Measurements from ENCODE around the gene SLC28A1. TPM values are rescaled to one million over a fixed set of nuclear protein-coding genes. Genes with fewer than 3 reads are reported as not detected.
A peak's percentile ranks its signal among the peaks of the same experiment; 100 is the strongest.

SLC28A1 gene
- total and polyA plus RNA-seq, 2 of the 4 experiments (the other 2 are of a cell fraction): not detected

- no peak overlapping the region for H2BK5ac ChIP-seq (ENCODE audit: low read depth, low read length, poor library complexity, severe bottlenecking)
- peak overlapping the region; percentile 33; the same call in 1 of the 2 replicates for H3K14ac ChIP-seq (replicated peaks; ENCODE audit: low read depth, low read length)
- no peak overlapping the region for H2AK9ac ChIP-seq (replicated peaks; ENCODE audit: low read depth, low read length, poor library complexity)
- H3K79me1 ChIP-seq (ENCODE audit: low read depth in 1 of 2, low read length in 2 of 2): peaks cover 0 to 8% of the 10 kb centered on the region in 2 experiments; a peak in 1 of 4 replicates
- no peaks in the 10 kb centered on the region for H3K27me3 ChIP-seq (ENCODE audit: control insufficient read depth, insufficient read depth, low read length)
- H2BK20ac ChIP-seq (ENCODE audit: low read depth, low read length): peak overlapping the region; percentile 70; the same call in 1 of the 2 replicates
- peak overlapping the region; percentile 62; the same call in 1 of the 2 replicates for H2BK120ac ChIP-seq (ENCODE audit: low read depth, low read length)
- H3K56ac ChIP-seq (ENCODE audit: extremely low read depth, insufficient read depth, low read length): no peak overlapping the region
- in situ Hi-C loops (cut with MboI; ENCODE audit: low sequenced_read_pairs): loop anchor here (25.0 kb wide), 1 partner anchor 334 kb away; no protein-coding TSS in a partner anchor
- ChIA-PET POLR2A (ENCODE audit: unreplicated experiment) (no interaction called here), CTCF (interaction anchor here (1.0 to 1.8 kb wide), 2 partner anchors 75 to 91 kb away, joined by 5 read pairs; no protein-coding TSS in a partner anchor)
- no peak for ATAC-seq (ENCODE audit: low read depth)
- no peak overlapping the region for H3K4me2 ChIP-seq (ENCODE audit: low read depth, low read length)
- intact Hi-C loops (cut with micrococcal nuclease): no loop called here
- H2AK5ac ChIP-seq (ENCODE audit: low read depth, low read length): no peak overlapping the region
- no peak overlapping the region for H2AFZ ChIP-seq (replicated peaks; ENCODE audit: low read length, poor library complexity)
- H3K9ac ChIP-seq (ENCODE audit: low read depth, low read length): no peak overlapping the region
- no peak overlapping the region for H3K4ac ChIP-seq (ENCODE audit: low read depth, low read length)
- H4K91ac ChIP-seq (ENCODE audit: insufficient read depth, low read depth, low read length): no peak overlapping the region
- H3K27ac ChIP-seq (ENCODE audit: insufficient read depth, low read length): no peak overlapping the region
- H2BK15ac ChIP-seq (ENCODE audit: low read depth, low read length): no peak overlapping the region; the same call in 2 of the 3 replicates
- H3K9me3 ChIP-seq (ENCODE audit: control insufficient read depth, insufficient read depth, low read length): no peaks in the 10 kb centered on the region
- no peak overlapping the region for H4K5ac ChIP-seq (ENCODE audit: low read depth, low read length)
- H4K8ac ChIP-seq (ENCODE audit: low read depth in 2 of 2, low read length in 2 of 2): 0 out of 4 replicates have a peak overlapping the region, but pooled peaks of 1 of the 2 experiments have one; percentile 40
- H3K4me1 ChIP-seq (ENCODE audit: control insufficient read depth, insufficient read depth, low read length): peaks cover 10% of the 10 kb centered on the region
- no TSS peak for BruUV-seq (replicated peaks)
- H3K4me3 ChIP-seq (ENCODE audit: insufficient read depth, low read depth, low read length): no peak overlapping the region
- H3K9me1 ChIP-seq (ENCODE audit: insufficient read depth, low read length): peaks cover 7% of the 10 kb centered on the region
- dilution Hi-C loops (cut with HindIII; ENCODE audit: low sequenced_read_pairs, unreplicated experiment): loop anchor here (10.0 kb wide), 1 partner anchor 92 kb away; no protein-coding TSS in a partner anchor
- TF ChIP-seq FOS (IDR thresholded peaks at IDR 0.05; ENCODE audit: low read depth, low read length) (no peak), POLR2A (IDR thresholded peaks at IDR 0.05; ENCODE audit: low read depth, low read length) (no peak), CHD1 (IDR thresholded peaks at IDR 0.05; ENCODE audit: low read depth, low read length) (no peak), BHLHE40 (IDR thresholded peaks at IDR 0.05; ENCODE audit: low read depth, low read length) (no peak), MAFK (IDR thresholded peaks at IDR 0.05; ENCODE audit: low read depth, low read length) (no peak), CTCF (conservative IDR thresholded peaks at IDR 0.05; ENCODE audit: low read depth, low read length) (no peak), MAZ (IDR thresholded peaks at IDR 0.05; ENCODE audit: borderline replicate concordance, low read depth, low read length) (no peak), ELK1 (IDR thresholded peaks at IDR 0.05; ENCODE audit: borderline replicate concordance, low read depth, low read length) (no peak), USF2 (IDR thresholded peaks at IDR 0.05; ENCODE audit: low read depth, low read length) (no peak), RAD21 (IDR thresholded peaks at IDR 0.05; ENCODE audit: low read length) (no peak), NFE2L2 (IDR thresholded peaks at IDR 0.05; ENCODE audit: low read depth, low read length) (no peak), RFX5 (IDR thresholded peaks at IDR 0.05; ENCODE audit: low read depth, low read length) (no peak), RCOR1 (IDR thresholded peaks at IDR 0.05; ENCODE audit: insufficient replicate concordance, low read length) (no peak), MXI1 (IDR thresholded peaks at IDR 0.05; ENCODE audit: borderline replicate concordance, low read depth, low read length) (no peak)
- no peaks in the 10 kb centered on the region for H4K20me1 ChIP-seq (ENCODE audit: insufficient read depth, low read length)
- H3K23ac ChIP-seq (ENCODE audit: low read depth, low read length): no peak overlapping the region
- H3K18ac ChIP-seq (ENCODE audit: low read depth, low read length): no peak overlapping the region
- 80% methylated on average over 1 of the region's 4 CpGs; no CpG with 5 or more reads in 1 of the 2 experiments for WGBS, 2 experiments (ENCODE audit: extremely low coverage in 2 of 2, insufficient read length in 1 of 2)
- H3K36me3 ChIP-seq (ENCODE audit: control insufficient read depth, insufficient read depth, low read length): no peaks in the 10 kb centered on the region
- DNase-seq: peak; percentile 57
Observed at GRCh38 chr15:84953136-84953535, 68.7 kb downstream of the SLC28A1 start.
